NB4 (cell line): ENCODE results near the gene PPP4R2.

Source experiments
- DNase-seq: peaks from one replicate; pipeline ENCODE4 v3.0.0; 2010; ENCODE audit warnings: low read depth
- H3K4me3 ChIP-seq: one replicate; pipeline ENCODE4 v1.5.1; 2011; ENCODE audit warnings: mild to moderate bottlenecking, low read depth, low read length, moderate library complexity
- CTCF ChIP-seq: IDR thresholded peaks from one replicate; pipeline ENCODE4 v1.5.1; 2012; ENCODE audit warnings: low read depth, low read length
- MAX ChIP-seq: IDR thresholded peaks from 2 replicates; pipeline ENCODE4 v1.6.1; 2011; ENCODE audit warnings: low read depth, low read length
- MYC ChIP-seq: IDR thresholded peaks from 2 replicates; pipeline ENCODE4 v1.6.1; 2011; ENCODE audit warnings: low read depth, low read length
- POLR2A ChIP-seq: IDR thresholded peaks from 2 replicates; pipeline ENCODE4 v1.6.1; 2011; ENCODE audit warnings: mild to moderate bottlenecking; ENCODE audit not compliant: insufficient read length; ENCODE audit errors: extremely low read depth

Gene PPP4R2

GRCh38 chr3:73049319-73049718 lies 52.7 kb downstream of the PPP4R2 start:
- TF ChIP-seq POLR2A, result no peak
- TF ChIP-seq MYC, result no peak
- TF ChIP-seq MAX, result no peak
- TF ChIP-seq CTCF, result no peak
- no peak for DNase-seq
- H3K4me3 ChIP-seq, result no peak overlapping the region

- DNase-seq, result no peak
- H3K4me3 ChIP-seq, result no peak overlapping the region
- no peak for TF ChIP-seq POLR2A
- TF ChIP-seq CTCF, result no peak
- TF ChIP-seq MYC, result no peak
- no peak for TF ChIP-seq MAX
These were observed 56.2 kb downstream of the PPP4R2 start for GRCh38 chr3:73052857-73053256.

- no peak for DNase-seq
- TF ChIP-seq MYC (no peak), MAX (no peak), CTCF (no peak), POLR2A (no peak)
- H3K4me3 ChIP-seq, result no peak overlapping the region
These were observed 59.0 kb downstream of the PPP4R2 start for GRCh38 chr3:73055583-73055982.

- H3K4me3 ChIP-seq, result no peak overlapping the region
- TF ChIP-seq MYC (no peak), CTCF (peak; percentile 18), POLR2A (no peak), MAX (no peak)
These were observed 59.6 kb downstream of the PPP4R2 start for GRCh38 chr3:73056014-73056844.

GRCh38 chr3:73056845-73057150 lies 60.2 kb downstream of the PPP4R2 start:
- no peak overlapping the region for H3K4me3 ChIP-seq
- TF ChIP-seq CTCF (no peak), POLR2A (no peak), MAX (no peak), MYC (no peak)
- DNase-seq, result no peak

More at GRCh38 chr3:73056014-73056844, 59.6 kb downstream of the PPP4R2 start:
- DNase-seq, result peak; percentile 41
